ENCODE data around the gene CCDC38.

- TF ChIP-seq EZH2phosphoT487 (conservative IDR thresholded peaks at IDR 0.05; ENCODE audit: low read length) (no peak), CTCF (IDR thresholded peaks at IDR 0.05; ENCODE audit: insufficient read depth, low read length, poor library complexity, severe bottlenecking) (no peak)
These were observed 34.0 kb upstream of the CCDC38 start for GRCh38 chr12:95976416-95976832.
